HG03432 (cell line): ENCODE measurements around the gene CYP2S1.

Source experiments
- ATAC-seq: cut with Tn5 transposase; IDR thresholded peaks from one replicate; pipeline ENCODE4 v1.9.1; 2021; ENCODE audit warnings: mild to moderate bottlenecking, moderate library complexity; ENCODE audit not compliant: unreplicated experiment

Gene CYP2S1

DNA sequence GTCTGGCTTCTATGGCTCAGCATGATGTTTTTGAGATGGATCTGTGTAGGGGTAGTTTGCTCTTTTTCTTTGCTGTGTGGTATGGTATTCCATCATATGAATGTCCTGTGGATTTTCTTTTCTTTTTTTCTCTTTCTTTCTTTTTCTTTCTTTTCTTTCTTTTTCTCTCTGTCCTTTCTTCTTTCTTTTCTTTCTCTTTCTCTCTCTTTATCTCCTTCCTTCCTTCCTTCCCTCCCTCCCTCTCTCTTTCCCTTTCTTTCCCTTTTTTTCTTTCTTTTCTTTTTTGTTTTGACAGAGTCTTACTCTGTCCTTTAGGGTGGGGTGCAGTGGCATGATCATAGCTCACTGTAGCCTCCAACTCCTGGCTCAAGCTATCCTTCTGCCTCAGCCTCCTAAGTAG lies 62.2 kb downstream of the CYP2S1 start:
- ATAC-seq = no peak
